HepG2 (cell line): ENCODE results near the gene PRR29. TPM values are rescaled to one million over a fixed set of nuclear protein-coding genes. Genes with fewer than 3 reads are reported as not detected.

Source experiments
- ARID5B ChIP-seq: IDR thresholded peaks from 2 replicates; pipeline ENCODE4 v1.4.0; 2020; ENCODE audit warnings: mild to moderate bottlenecking, missing genetic modification reagents
- CEBPG ChIP-seq: IDR thresholded peaks from 2 replicates; pipeline ENCODE4 v1.6.1; 2016
- ETV5 ChIP-seq: IDR thresholded peaks from 2 replicates; pipeline ENCODE4 v1.6.1; 2018; ENCODE audit warnings: missing biosample characterization, missing genetic modification reagents, inconsistent platforms, borderline replicate concordance
- FOXA1 ChIP-seq, 2 experiments: fragments of 450-650 bp in 1 of 2; sonication (generic) in 1 of 2; formaldehyde crosslinking in 1 of 2; IDR thresholded peaks; 2 replicates each; pipeline versions ENCODE4 v1.4.0 to v1.6.1; 2016 to 2020; ENCODE audit warnings: missing genetic modification reagents in 1 of 2
- HNF1B ChIP-seq: sonication (generic); formaldehyde crosslinking; IDR thresholded peaks from 2 replicates; pipeline ENCODE4 v1.5.1; 2020; ENCODE audit warnings: mild to moderate bottlenecking, moderate library complexity, missing genetic modification reagents
- HOMEZ ChIP-seq: IDR thresholded peaks from 2 replicates; pipeline ENCODE4 v1.6.1; 2016; ENCODE audit warnings: low read depth
- KDM4B ChIP-seq: sonication (generic); formaldehyde crosslinking; IDR thresholded peaks from 2 replicates; pipeline ENCODE4 v1.4.0; 2020; ENCODE audit warnings: missing genetic modification reagents
- NR2F6 ChIP-seq, 2 experiments: IDR thresholded peaks; 2 replicates each; pipeline ENCODE4 v1.6.1; 2016; ENCODE audit warnings: antibody characterized with exemption in 1 of 2, mild to moderate bottlenecking in 1 of 2
- POGZ ChIP-seq: sonication (generic); formaldehyde crosslinking; IDR thresholded peaks from 2 replicates; pipeline ENCODE4 v1.4.0; 2020; ENCODE audit warnings: mild to moderate bottlenecking, missing genetic modification reagents
- PPARG ChIP-seq: conservative IDR thresholded peaks from 2 replicates; pipeline ENCODE4 v1.6.1; 2016; ENCODE audit warnings: missing biosample characterization, missing genetic modification reagents
- RBAK ChIP-seq: sonication (generic); formaldehyde crosslinking; IDR thresholded peaks from 2 replicates; pipeline ENCODE4 v1.5.1; 2020; ENCODE audit warnings: mild to moderate bottlenecking, missing genetic modification reagents
- RCOR2 ChIP-seq: IDR thresholded peaks from 2 replicates; pipeline ENCODE4 v1.6.1; 2016; ENCODE audit warnings: missing biosample characterization, missing genetic modification reagents
- SCMH1 ChIP-seq: sonication (generic); formaldehyde crosslinking; IDR thresholded peaks from 2 replicates; pipeline ENCODE4 v1.9.0; 2021; ENCODE audit warnings: missing genetic modification reagents, mild to moderate bottlenecking, borderline replicate concordance
- SIN3B ChIP-seq: fragments of 150-350 bp; IDR thresholded peaks from 2 replicates; pipeline ENCODE4 v1.6.1; 2014; ENCODE audit warnings: low read length
- SMC3 ChIP-seq: IDR thresholded peaks from 2 replicates; pipeline ENCODE4 v1.6.1; 2011; ENCODE audit warnings: low read length, improper control_type of control experiment
- SOX5 ChIP-seq: IDR thresholded peaks from 2 replicates; pipeline ENCODE4 v1.6.1; 2016; ENCODE audit warnings: borderline replicate concordance
- SP5 ChIP-seq: IDR thresholded peaks from 2 replicates; pipeline ENCODE4 v1.6.1; 2016; ENCODE audit warnings: low read depth, borderline replicate concordance
- SUZ12 ChIP-seq: fragments of 150-350 bp; IDR thresholded peaks from 2 replicates; pipeline ENCODE4 v1.6.1; 2014; ENCODE audit warnings: low read depth, low read length
- ZBTB38 ChIP-seq: sonication (generic); formaldehyde crosslinking; IDR thresholded peaks from 2 replicates; pipeline ENCODE4 v1.5.1; 2020; ENCODE audit warnings: mild to moderate bottlenecking, missing genetic modification reagents
- ZFX ChIP-seq: sonication (generic); formaldehyde crosslinking; IDR thresholded peaks from 2 replicates; pipeline ENCODE4 v1.4.0; 2020; ENCODE audit warnings: mild to moderate bottlenecking, low read depth, missing genetic modification reagents, moderate library complexity
- ZNF124 ChIP-seq: sonication (generic); formaldehyde crosslinking; IDR thresholded peaks from 2 replicates; pipeline ENCODE4 v1.4.0; 2020; ENCODE audit warnings: missing genetic modification reagents
- ZNF326 ChIP-seq: sonication (generic); formaldehyde crosslinking; IDR thresholded peaks from 2 replicates; pipeline ENCODE4 v1.4.0; 2020; ENCODE audit warnings: missing genetic modification reagents, borderline replicate concordance
- ZNF331 ChIP-seq: sonication (generic); formaldehyde crosslinking; IDR thresholded peaks from 2 replicates; pipeline ENCODE4 v1.4.0; 2020; ENCODE audit warnings: missing genetic modification reagents
- ZNF552 ChIP-seq: sonication (generic); formaldehyde crosslinking; IDR thresholded peaks from 2 replicates; pipeline ENCODE4 v1.9.0; 2022; ENCODE audit warnings: missing genetic modification reagents, mild to moderate bottlenecking, borderline replicate concordance
- ZNF749 ChIP-seq: sonication (generic); formaldehyde crosslinking; IDR thresholded peaks from 2 replicates; pipeline ENCODE4 v1.8.0; 2022; ENCODE audit warnings: mild to moderate bottlenecking, missing genetic modification reagents, moderate library complexity, borderline replicate concordance
- polyA plus RNA-seq, 8 experiments: library from polyadenylated mRNA; depleted of rRNA in 3 of 8; stranded (reverse) in 7 of 8; unstranded in 1 of 8; fragments of >200 nt; fragmentation: Illumina TruSeq in 4 of 8; extraction: Trizol in 4 of 8; gene quantifications; 2 replicates each; pipeline versions ENCODE4 v1.2.1 to v1.2.3, GENCODE V29; 2011 to 2016; ENCODE audit warnings: low read depth in 4 of 8, missing spikeins in 1 of 8, mixed read lengths in 1 of 8; ENCODE audit not compliant: insufficient read depth in 1 of 8
- total RNA-seq, 5 experiments: library from RNA; depleted of rRNA; stranded (reverse); fragments of >200 nt; fragmentation: Illumina TruSeq; extraction: Trizol; gene quantifications; 2 replicates each; pipeline ENCODE4 v1.2.3, GENCODE V29; 2016; ENCODE audit warnings: low read depth in 1 of 5

Gene PRR29
- total and polyA plus RNA-seq, 2 of the 13 experiments (the other 11 are each of a cell fraction or from before 2014, with no cell fraction given): 0.07 to 0.20 TPM

- no peak for TF ChIP-seq ZNF326 (CRISPR knock-in tag)
- peak; percentile 87; the same call in 1 of the 2 replicates for TF ChIP-seq RCOR2 (CRISPR knock-in tag)
- TF ChIP-seq ETV5 (CRISPR knock-in tag): peak; percentile 75
- no peak for TF ChIP-seq FOXA1 (IDR thresholded peaks at IDR 0.05)
- peak; percentile 75; the same call in 1 of the 2 replicates for TF ChIP-seq FOXA1 (CRISPR knock-in tag; IDR thresholded peaks at IDR 0.05)
- peak; percentile 74 for TF ChIP-seq ZNF331 (CRISPR knock-in tag)
- TF ChIP-seq HOMEZ (CRISPR knock-in tag): peak; percentile 88
- peak; percentile 38; the same call in 1 of the 2 replicates for TF ChIP-seq SP5 (CRISPR knock-in tag)
- TF ChIP-seq HNF1B (CRISPR knock-in tag): peak; percentile 83; the same call in 1 of the 2 replicates
- no peak for TF ChIP-seq SIN3B
- no peak for TF ChIP-seq SUZ12
- peak; percentile 59; the same call in 1 of the 2 replicates for TF ChIP-seq ARID5B (CRISPR knock-in tag)
- 0 out of 2 replicates have a peak, but pooled peaks have one; percentile 18 for TF ChIP-seq KDM4B
- TF ChIP-seq SMC3: peak; percentile 58
- TF ChIP-seq ZBTB38: peak; percentile 68; the same call in 1 of the 2 replicates
- TF ChIP-seq ZNF552 (CRISPR knock-in tag): no peak
- 0 out of 2 replicates have a peak, but pooled peaks have one; percentile 54 for TF ChIP-seq PPARG (CRISPR knock-in tag)
- TF ChIP-seq RBAK: 0 out of 2 replicates have a peak, but pooled peaks have one; percentile 6
- peak; percentile 36; the same call in 1 of the 2 replicates for TF ChIP-seq ZFX (CRISPR knock-in tag)
- TF ChIP-seq POGZ (CRISPR knock-in tag): 0 out of 2 replicates have a peak, but pooled peaks have one; percentile 34
- TF ChIP-seq SCMH1 (CRISPR knock-in tag): no peak
- TF ChIP-seq ZNF124 (CRISPR knock-in tag): no peak
- TF ChIP-seq ZNF749 (CRISPR knock-in tag): no peak
- no peak; the same call in 1 of the 2 replicates for TF ChIP-seq NR2F6 (IDR thresholded peaks at IDR 0.05)
- peak; percentile 53; the same call in 1 of the 2 replicates for TF ChIP-seq NR2F6 (CRISPR knock-in tag; IDR thresholded peaks at IDR 0.05)
- peak; percentile 27; the same call in 1 of the 2 replicates for TF ChIP-seq CEBPG (CRISPR knock-in tag)
- 0 out of 2 replicates have a peak, but pooled peaks have one; percentile 42 for TF ChIP-seq SOX5
Observed at GRCh38 chr17:64025732-64026294, 27.7 kb downstream of the PRR29 start (continued).
